ENCODE results near the gene HHLA2. TPM values are rescaled to one million over a fixed set of nuclear protein-coding genes. Genes with fewer than 3 reads are reported as not detected.

HHLA2 gene
- total RNA-seq, 1 donor from 2014 or later, result not detected

- DNase-seq (ENCODE audit: low read depth, low spot score), result no peak
These were observed 95.7 kb downstream of the HHLA2 start for GRCh38 chr3:108391917-108392593.

- no peak for DNase-seq (ENCODE audit: low read depth, low spot score)
These were observed 97.0 kb downstream of the HHLA2 start for GRCh38 chr3:108393128-108393900.

- no peak for DNase-seq (ENCODE audit: low read depth, low spot score)
These were observed 97.7 kb downstream of the HHLA2 start for GRCh38 chr3:108394016-108394415.

- no peak for DNase-seq (ENCODE audit: low read depth, low spot score)
These were observed 98.2 kb downstream of the HHLA2 start for GRCh38 chr3:108394563-108394962.

GRCh38 chr3:108396336-108396735 lies 100.0 kb downstream of the HHLA2 start:
- no peak for DNase-seq (ENCODE audit: low read depth, low spot score)

- DNase-seq (ENCODE audit: low read depth, low spot score), result no peak
These were observed 102.2 kb downstream of the HHLA2 start for GRCh38 chr3:108398510-108398909.

- DNase-seq (ENCODE audit: low read depth, low spot score), result no peak
These were observed 105.5 kb downstream of the HHLA2 start for GRCh38 chr3:108401836-108402235.

GRCh38 chr3:108403198-108403597 lies 106.8 kb downstream of the HHLA2 start:
- no peak for DNase-seq (ENCODE audit: low read depth, low spot score)

GRCh38 chr3:108403686-108404345 lies 107.5 kb downstream of the HHLA2 start:
- DNase-seq (ENCODE audit: low read depth, low spot score), result no peak

- DNase-seq (ENCODE audit: low read depth, low spot score), result no peak
These were observed 108.0 kb downstream of the HHLA2 start for GRCh38 chr3:108404368-108404767.

GRCh38 chr3:108406063-108406660 lies 109.8 kb downstream of the HHLA2 start:
- no peak for DNase-seq (ENCODE audit: low read depth, low spot score)

- peak; percentile 3 for DNase-seq (ENCODE audit: low read depth, low spot score)
These were observed 110.4 kb downstream of the HHLA2 start for GRCh38 chr3:108406661-108407206.

GRCh38 chr3:108407886-108408285 lies 111.5 kb downstream of the HHLA2 start:
- DNase-seq (ENCODE audit: low read depth, low spot score), result no peak

GRCh38 chr3:108408883-108409799 lies 112.8 kb downstream of the HHLA2 start:
- DNase-seq (ENCODE audit: low read depth, low spot score), result no peak

- DNase-seq (ENCODE audit: low read depth, low spot score), result no peak
These were observed 113.4 kb downstream of the HHLA2 start for GRCh38 chr3:108409800-108410178.

GRCh38 chr3:108410531-108410984 lies 114.2 kb downstream of the HHLA2 start:
- no peak for DNase-seq (ENCODE audit: low read depth, low spot score)

- DNase-seq (ENCODE audit: low read depth, low spot score), result no peak
These were observed 115.9 kb downstream of the HHLA2 start for GRCh38 chr3:108412121-108412750.

- DNase-seq (ENCODE audit: low read depth, low spot score), result no peak
These were observed 117.7 kb downstream of the HHLA2 start for GRCh38 chr3:108414007-108414406.

GRCh38 chr3:108415661-108416060 lies 119.3 kb downstream of the HHLA2 start:
- DNase-seq (ENCODE audit: low read depth, low spot score), result no peak

Measured in pulmonary artery endothelial cell (primary cell).